SK-N-SH (cell line): Measurements from ENCODE around the gene MELK. TPM values are rescaled to one million over a fixed set of nuclear protein-coding genes. Genes with fewer than 3 reads are reported as not detected.
"Not testable (repeated sequence)": the region's sequence is repeated elsewhere in the genome, so short reads cannot be mapped to it uniquely, and the experiment has no call there.

Source experiments
- CTCF ChIA-PET: fragments of 300-600, 350-600 bp; formaldehyde crosslinking; extraction: SDS; loops from one replicate; lab custom pipeline; 2021; lab: Yijun Ruan, JAX
- POLR2A ChIA-PET: fragments of 350-600 bp; sonication (Branson Sonifier 250); formaldehyde crosslinking; extraction: SDS; loops from one replicate; lab custom pipeline; 2020; ENCODE audit warnings: antibody characterized with exemption, inconsistent platforms; lab: Yijun Ruan, JAX
- DNase-seq: peaks from one replicate; pipeline ENCODE4 v3.0.0; 2012
- H2AFZ ChIP-seq: fragments of 200-600 bp; sonication (generic); 2 replicates; pipeline ENCODE4 v1.8.1; 2016; ENCODE audit warnings: antibody characterized with exemption, mild to moderate bottlenecking, low read depth
- H3F3A ChIP-seq: fragments of 200-600 bp; sonication (generic); replicated peaks from 2 replicates; pipeline ENCODE3; 2016; ENCODE audit warnings: antibody characterized with exemption, mild to moderate bottlenecking; ENCODE audit not compliant: insufficient read depth
- H3K27ac ChIP-seq, 2 experiments: fragments of 200-500 bp in 1 of 2; fragments of 200-600 bp in 1 of 2; sonication (Bioruptor generic) in 1 of 2; sonication (generic), shearing (Covaris generic) in 1 of 2; 2 replicates each; pipeline versions ENCODE4 v1.5.1 to v1.6.1; 2014 to 2016; ENCODE audit warnings: low read depth in 2 of 2, inconsistent platforms in 1 of 2, low read length in 1 of 2, mild to moderate bottlenecking in 1 of 2, mixed read lengths in 1 of 2
- H3K27me3 ChIP-seq: fragments of 200-600 bp; sonication (generic), shearing (Covaris generic); 2 replicates; pipeline ENCODE4 v1.6.1; 2016; ENCODE audit warnings: mixed run types; ENCODE audit not compliant: insufficient read depth
- H3K36me3 ChIP-seq, 2 experiments: fragments of 200-500 bp in 1 of 2; fragments of 200-600 bp in 1 of 2; sonication (Bioruptor generic) in 1 of 2; sonication (generic) in 1 of 2; replicated peaks in 1 of 2; 2 replicates each; pipeline versions ENCODE3 to v1.5.1; 2014 to 2016; ENCODE audit warnings: low read length in 1 of 2, mild to moderate bottlenecking in 1 of 2; ENCODE audit not compliant: insufficient read depth in 2 of 2, control insufficient read depth in 1 of 2
- H3K4me1 ChIP-seq, 2 experiments: fragments of 200-500 bp in 1 of 2; fragments of 200-600 bp in 1 of 2; sonication (Bioruptor generic) in 1 of 2; sonication (generic), shearing (Covaris generic) in 1 of 2; 2 replicates each; pipeline versions ENCODE4 v1.5.1 to v1.6.1; 2014 to 2016; ENCODE audit warnings: low read depth in 1 of 2, low read length in 1 of 2, mixed run types in 1 of 2; ENCODE audit not compliant: insufficient read depth in 2 of 2, control insufficient read depth in 1 of 2
- H3K4me2 ChIP-seq: fragments of 200-600 bp; sonication (generic), shearing (Covaris generic); 2 replicates; pipeline ENCODE4 v1.6.1; 2017; ENCODE audit warnings: mixed run types
- H3K4me3 ChIP-seq, 2 experiments: fragments of 200-500 bp in 1 of 2; fragments of 200-600 bp in 1 of 2; sonication (Bioruptor generic) in 1 of 2; sonication (generic), shearing (Covaris generic) in 1 of 2; 2 replicates each; pipeline versions ENCODE4 v1.5.1 to v1.8.1; 2014 to 2016; ENCODE audit warnings: low read depth in 2 of 2, inconsistent platforms in 1 of 2, low read length in 1 of 2, mild to moderate bottlenecking in 1 of 2, mixed read lengths in 1 of 2, moderate library complexity in 1 of 2
- H3K79me2 ChIP-seq: fragments of 200-600 bp; sonication (generic); 2 replicates; pipeline ENCODE4 v1.8.1; 2017; ENCODE audit warnings: mild to moderate bottlenecking; ENCODE audit not compliant: insufficient read depth
- H3K9ac ChIP-seq: fragments of 200-600 bp; sonication (generic); 2 replicates; pipeline ENCODE4 v1.6.1; 2017; ENCODE audit warnings: mixed run types
- H3K9me2 ChIP-seq: fragments of 200-600 bp; sonication (generic); 2 replicates; pipeline ENCODE4 v1.6.1; 2017; ENCODE audit warnings: mixed run types
- H3K9me3 ChIP-seq: fragments of 200-600 bp; sonication (generic); 2 replicates; pipeline ENCODE4 v1.6.1; 2017; ENCODE audit warnings: mixed run types, mild to moderate bottlenecking, moderate library complexity
- H4K20me1 ChIP-seq: fragments of 200-600 bp; sonication (generic); 2 replicates; pipeline ENCODE4 v1.6.1; 2017; ENCODE audit warnings: mild to moderate bottlenecking, mixed run types; ENCODE audit not compliant: insufficient read depth
- EP300 ChIP-seq, 2 experiments: IDR thresholded peaks; 2 replicates each; pipeline versions ENCODE4 v1.4.0 to v1.6.1; 2012; ENCODE audit warnings: borderline replicate concordance in 1 of 2, low read depth in 1 of 2, low read length in 1 of 2
- FOSL2 ChIP-seq: IDR thresholded peaks from 2 replicates; pipeline ENCODE4 v1.4.0; 2012; ENCODE audit warnings: low read depth, mild to moderate bottlenecking, moderate library complexity, borderline replicate concordance
- FOXJ3 ChIP-seq: sonication (generic); formaldehyde crosslinking; IDR thresholded peaks from 2 replicates; pipeline ENCODE4 v1.5.1; 2020; ENCODE audit warnings: mild to moderate bottlenecking, missing genetic modification reagents
- IRF3 ChIP-seq: fragments of 150-350 bp; IDR thresholded peaks from 2 replicates; pipeline ENCODE4 v1.6.1; 2016; ENCODE audit warnings: mild to moderate bottlenecking, low read depth, low read length
- JUND ChIP-seq: IDR thresholded peaks from 2 replicates; pipeline ENCODE4 v1.4.0; 2012
- MEF2A ChIP-seq: IDR thresholded peaks from 2 replicates; pipeline ENCODE4 v1.4.0; 2012; ENCODE audit warnings: low read depth, borderline replicate concordance
- POLR2AphosphoS5 ChIP-seq: IDR thresholded peaks from 2 replicates; pipeline ENCODE4 v1.6.1; 2012; ENCODE audit warnings: low read depth, low read length
- RAD21 ChIP-seq: IDR thresholded peaks from 2 replicates; pipeline ENCODE4 v1.6.1; 2012; ENCODE audit warnings: mild to moderate bottlenecking, low read length
- RCOR1 ChIP-seq: fragments of 150-350 bp; IDR thresholded peaks from 2 replicates; pipeline ENCODE4 v1.6.1; 2017; ENCODE audit warnings: antibody characterized with exemption, low read length
- SIN3A ChIP-seq: IDR thresholded peaks from 2 replicates; pipeline ENCODE4 v1.6.1; 2012; ENCODE audit warnings: low read depth, mild to moderate bottlenecking, low read length, moderate library complexity, borderline replicate concordance
- SMC3 ChIP-seq: IDR thresholded peaks from 2 replicates; pipeline ENCODE4 v1.6.1; 2012; ENCODE audit warnings: low read depth, low read length, improper control_type of control experiment
- TAF1 ChIP-seq: IDR thresholded peaks from 2 replicates; pipeline ENCODE4 v1.6.1; 2012; ENCODE audit warnings: low read depth, mild to moderate bottlenecking, low read length, moderate library complexity, borderline replicate concordance
- TCF12 ChIP-seq: IDR thresholded peaks from 2 replicates; pipeline ENCODE4 v1.4.0; 2012
- WGBS: methylation state at CpG from one replicate; pipeline ENCODE4 v1.1.6; 2017; ENCODE audit warnings: low lambda C conversion rate; 5-methylcytosine and 5-hydroxymethylcytosine counted together
- polyA plus RNA-seq, 3 experiments: library from polyadenylated mRNA; depleted of rRNA; stranded (reverse); fragments of >200 nt; gene quantifications; 2 replicates each; pipeline ENCODE4 v1.2.3, GENCODE V29; 2012
- TF ChIP-seq, protein P1 (sequence below): IDR thresholded peaks from 2 replicates; pipeline ENCODE4 v1.4.0; 2012; ENCODE audit warnings: low read depth, borderline replicate concordance
- TF ChIP-seq, protein P2 (sequence below): IDR thresholded peaks from 2 replicates; pipeline ENCODE4 v1.4.0; 2012; ENCODE audit warnings: low read depth
- TF ChIP-seq, protein P3 (sequence below): fragments of 150-350 bp; IDR thresholded peaks from 2 replicates; pipeline ENCODE4 v1.6.1; 2017; ENCODE audit warnings: antibody characterized with exemption, low read length, low read depth, borderline replicate concordance

MELK gene
- polyA plus RNA-seq, 1 of the 3 experiments (the other 2 are of a cell fraction), result 16.5 TPM

GRCh38 chr9:36560771-36561170 lies 11.9 kb upstream of the MELK start:
- WGBS, result 83% methylated on average over 2 of the region's 2 CpGs
- peaks cover 5% of the 10 kb centered on the region for H3F3A ChIP-seq
- H3K4me3 ChIP-seq, result no peak overlapping the region
- no peaks in the 10 kb centered on the region for H3K79me2 ChIP-seq
- TF ChIP-seq TAF1 (no peak), FOXJ3 (no peak), RAD21 (no peak), SIN3A (no peak), EP300 (IDR thresholded peaks at IDR 0.05; ENCODE audit: borderline replicate concordance in 1 of 2, low read depth in 1 of 2, low read length in 1 of 2) (no peak), SMC3 (no peak), MEF2A (no peak), IRF3 (no peak)
- TF ChIP-seq, protein P1, sequence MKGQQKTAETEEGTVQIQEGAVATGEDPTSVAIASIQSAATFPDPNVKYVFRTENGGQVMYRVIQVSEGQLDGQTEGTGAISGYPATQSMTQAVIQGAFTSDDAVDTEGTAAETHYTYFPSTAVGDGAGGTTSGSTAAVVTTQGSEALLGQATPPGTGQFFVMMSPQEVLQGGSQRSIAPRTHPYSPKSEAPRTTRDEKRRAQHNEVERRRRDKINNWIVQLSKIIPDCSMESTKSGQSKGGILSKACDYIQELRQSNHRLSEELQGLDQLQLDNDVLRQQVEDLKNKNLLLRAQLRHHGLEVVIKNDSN, result no peak
- H3K27ac ChIP-seq, result no peak overlapping the region
- ChIA-PET POLR2A (no interaction called here), CTCF (interaction anchor here (5.0 kb wide), 1 partner anchor 153 kb away, joined by 20 read pairs; no protein-coding TSS in a partner anchor)
- H3K4me1 ChIP-seq, result no peaks in the 10 kb centered on the region
- no peaks in the 10 kb centered on the region for H3K36me3 ChIP-seq
- no peaks in the 10 kb centered on the region for H3K27me3 ChIP-seq
- no peaks in the 10 kb centered on the region for H4K20me1 ChIP-seq
- H2AFZ ChIP-seq, result no peak overlapping the region
- no peaks in the 10 kb centered on the region for H3K9me2 ChIP-seq
- H3K9ac ChIP-seq, result no peak overlapping the region
- no peak overlapping the region for H3K4me2 ChIP-seq
- H3K9me3 ChIP-seq, result no peaks in the 10 kb centered on the region
- no peak for DNase-seq

- H3K9ac ChIP-seq, H3K4me1 ChIP-seq, POLR2A ChIA-PET, H3K4me3 ChIP-seq, H4K20me1 ChIP-seq, H3K9me2 ChIP-seq, DNase-seq, H3F3A ChIP-seq, H3K4me2 ChIP-seq, H3K27ac ChIP-seq, H2AFZ ChIP-seq, H3K79me2 ChIP-seq, H3K9me3 ChIP-seq, H3K27me3 ChIP-seq, H3K36me3 ChIP-seq: not testable (repeated sequence)
- CTCF ChIA-PET, result interaction anchor here (5.0 kb wide), 1 partner anchor 155 kb away, joined by 20 read pairs; no protein-coding TSS in a partner anchor
- WGBS, result 92% methylated on average over 11 of the region's 11 CpGs
Measured at GRCh38 chr9:36562801-36563200, 9.9 kb upstream of the MELK start.

DNA sequence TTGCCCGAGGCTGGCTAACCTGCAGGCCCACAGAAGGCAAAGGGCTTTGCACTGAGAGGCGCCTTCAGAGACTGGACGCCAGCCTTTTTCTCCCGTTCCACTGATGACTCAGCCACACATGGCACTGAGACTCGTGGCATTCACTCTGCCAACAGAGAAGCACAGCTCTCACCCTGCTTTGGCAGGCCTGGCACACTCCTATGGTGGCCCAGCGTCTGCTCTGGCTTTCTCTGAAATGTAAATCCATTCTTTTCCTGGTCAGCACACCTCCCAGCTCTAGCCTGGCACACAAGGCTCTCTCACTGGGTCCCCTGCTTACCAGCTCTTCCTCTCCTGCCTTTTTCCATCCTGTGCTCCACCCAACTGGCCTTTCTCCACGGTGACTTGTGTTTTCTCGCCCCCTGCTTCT lies 5.9 kb upstream of the MELK start:
- POLR2A ChIA-PET, result no interaction called here
- 55% methylated on average over 8 of the region's 8 CpGs for WGBS
- no peaks in the 10 kb centered on the region for H4K20me1 ChIP-seq
- CTCF ChIA-PET, result interaction anchor here (1.4 to 2.7 kb wide), 3 partner anchors 11 to 117 kb away, joined by 3 to 19 read pairs (median 6); no protein-coding TSS in a partner anchor
- peak overlapping the region; percentile 82 for H2AFZ ChIP-seq
- TF ChIP-seq POLR2AphosphoS5, result 0 out of 2 replicates have a peak, but pooled peaks have one; percentile 35
- peak; percentile 70; the same call in 1 of the 2 replicates for TF ChIP-seq FOSL2
- TF ChIP-seq JUND, result peak; percentile 60
- TF ChIP-seq, protein P2, sequence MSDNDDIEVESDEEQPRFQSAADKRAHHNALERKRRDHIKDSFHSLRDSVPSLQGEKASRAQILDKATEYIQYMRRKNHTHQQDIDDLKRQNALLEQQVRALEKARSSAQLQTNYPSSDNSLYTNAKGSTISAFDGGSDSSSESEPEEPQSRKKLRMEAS, result peak; percentile 94
- peak; percentile 41 for TF ChIP-seq TCF12
- TF ChIP-seq RCOR1, result no peak
- TF ChIP-seq, protein P3, sequence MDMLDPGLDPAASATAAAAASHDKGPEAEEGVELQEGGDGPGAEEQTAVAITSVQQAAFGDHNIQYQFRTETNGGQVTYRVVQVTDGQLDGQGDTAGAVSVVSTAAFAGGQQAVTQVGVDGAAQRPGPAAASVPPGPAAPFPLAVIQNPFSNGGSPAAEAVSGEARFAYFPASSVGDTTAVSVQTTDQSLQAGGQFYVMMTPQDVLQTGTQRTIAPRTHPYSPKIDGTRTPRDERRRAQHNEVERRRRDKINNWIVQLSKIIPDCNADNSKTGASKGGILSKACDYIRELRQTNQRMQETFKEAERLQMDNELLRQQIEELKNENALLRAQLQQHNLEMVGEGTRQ, result no peak
- no peaks in the 10 kb centered on the region for H3K79me2 ChIP-seq
- no peaks in the 10 kb centered on the region for H3K27me3 ChIP-seq
- H3K4me3 ChIP-seq, result no peak overlapping the region
- H3K9ac ChIP-seq, result peak overlapping the region; percentile 23; the same call in 1 of the 2 replicates
- H3K9me3 ChIP-seq, result no peaks in the 10 kb centered on the region
- DNase-seq, result no peak
- H3K27ac ChIP-seq, result peak overlapping the region in 1 of 2 experiments; percentile 62; a peak in 2 of 4 replicates
- H3F3A ChIP-seq, result peaks cover 4% of the 10 kb centered on the region
- H3K9me2 ChIP-seq, result no peaks in the 10 kb centered on the region
- no peak overlapping the region for H3K4me2 ChIP-seq
- no peaks in the 10 kb centered on the region for H3K36me3 ChIP-seq
- peaks cover 3 to 9% of the 10 kb centered on the region in 2 experiments; a peak in 1 of 4 replicates for H3K4me1 ChIP-seq
